C1 segment of cervical spinal cord (tissue), 14 donors: Measurements from ENCODE around the gene FADS2.

ENCODE experiments used
- DNase-seq, 14 donors: peaks; one replicate each; lab custom pipeline; 2025; lab: John Stamatoyannopoulos, UW

Gene FADS2

DNA sequence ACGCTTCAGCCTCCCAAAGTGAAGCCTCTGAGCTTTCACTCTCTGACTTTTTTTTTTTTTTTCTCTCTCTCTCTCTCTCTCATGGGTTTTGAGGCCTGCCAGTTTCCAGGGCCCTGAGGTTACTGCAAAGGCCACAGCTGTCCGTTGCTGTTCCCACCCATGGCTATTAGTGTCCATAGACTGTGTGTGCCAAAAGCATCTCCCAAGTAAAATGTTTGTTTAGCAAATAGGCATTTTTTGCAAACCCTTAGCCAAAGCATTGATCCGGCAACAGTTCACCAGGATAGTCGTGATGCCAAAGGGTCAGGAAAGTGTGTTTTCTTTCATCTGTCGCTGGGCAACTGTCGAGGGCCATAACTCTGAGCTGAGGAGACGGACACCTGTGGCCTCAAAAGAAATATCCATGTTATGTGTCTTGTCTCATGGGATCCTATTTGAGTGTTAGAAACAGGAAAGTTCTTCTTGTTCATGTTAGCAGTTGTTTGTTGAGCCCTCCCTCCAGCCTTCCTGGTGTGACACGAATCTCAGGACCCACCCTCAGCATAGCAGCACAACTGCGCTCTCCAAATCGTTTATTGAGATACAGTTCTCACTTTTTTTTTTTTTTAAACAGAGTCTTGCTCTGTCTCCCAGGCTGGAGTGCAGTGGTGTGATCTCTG is 18.4 kb downstream of the FADS2 start:
- DNase-seq: no peak

DNA sequence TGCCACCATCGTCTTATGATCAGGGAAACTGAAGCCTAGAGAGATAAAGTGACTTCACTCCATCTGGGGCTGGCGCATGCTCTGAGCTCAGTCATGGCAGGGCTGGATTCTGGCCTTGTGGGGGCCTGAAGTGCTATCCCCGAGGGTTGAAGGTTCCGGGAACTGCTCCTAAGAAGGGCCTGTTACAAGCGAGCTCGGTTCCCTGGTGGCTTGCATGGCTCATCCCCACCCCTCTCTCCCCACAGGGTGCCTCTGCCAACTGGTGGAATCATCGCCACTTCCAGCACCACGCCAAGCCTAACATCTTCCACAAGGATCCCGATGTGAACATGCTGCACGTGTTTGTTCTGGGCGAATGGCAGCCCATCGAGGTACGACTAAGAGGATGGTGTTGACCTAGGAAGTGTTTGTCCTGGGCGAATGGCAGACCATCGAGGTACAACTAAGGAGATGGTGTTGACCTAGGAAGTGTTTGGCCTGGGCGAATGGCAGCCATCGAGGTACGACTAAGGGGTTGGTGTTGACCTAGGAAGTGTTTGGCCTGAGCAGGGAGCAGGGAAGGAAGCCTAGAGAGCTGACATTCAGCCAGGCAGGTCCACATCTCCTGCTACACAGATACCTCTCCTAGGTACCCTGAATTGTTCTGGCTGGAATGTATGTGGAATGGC is 19.9 kb downstream of the FADS2 start:
- DNase-seq: no peak

DNA sequence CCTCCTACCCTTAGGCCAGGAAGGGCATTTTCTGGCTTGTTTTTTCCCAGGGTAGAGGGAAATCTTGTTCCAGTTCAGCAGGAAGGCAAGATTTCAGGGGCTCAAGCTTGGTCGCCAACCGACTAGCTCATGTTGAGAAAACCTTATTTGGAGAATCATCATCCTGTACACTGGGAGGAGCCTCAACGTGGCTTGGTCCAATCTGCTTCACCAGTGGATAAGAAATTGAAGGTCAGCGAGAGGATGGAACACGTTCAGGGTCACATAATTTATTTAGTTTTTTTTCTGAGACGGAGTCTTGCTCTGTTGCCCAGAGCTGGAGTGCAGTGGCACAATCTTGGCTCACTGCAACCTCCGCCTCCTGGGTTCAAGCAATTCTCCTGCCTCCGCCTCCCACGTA is 20.5 kb downstream of the FADS2 start:
- no peak for DNase-seq

DNA sequence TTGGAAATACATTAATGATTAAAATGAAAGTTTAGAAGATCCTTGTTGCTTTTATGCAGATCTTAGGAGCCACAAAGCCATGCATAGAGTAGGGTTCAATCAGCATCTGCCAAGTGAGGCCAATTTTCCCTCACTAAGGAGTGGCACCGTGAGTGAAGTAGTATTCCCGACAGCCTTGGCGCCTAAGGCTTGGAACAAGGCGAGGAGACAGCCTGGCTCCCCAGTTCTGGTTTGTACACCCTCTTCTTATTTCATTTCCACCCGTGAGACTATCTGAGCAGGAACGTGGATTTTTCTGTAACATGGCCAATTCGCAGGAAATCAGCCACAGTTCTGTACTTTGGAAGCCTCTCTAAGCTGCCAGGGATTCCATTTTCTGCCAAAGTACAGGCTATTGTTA is 22.6 kb downstream of the FADS2 start:
- peak in 4 of 14 donors; percentile 17 to 44 (median 31) for DNase-seq

DNA sequence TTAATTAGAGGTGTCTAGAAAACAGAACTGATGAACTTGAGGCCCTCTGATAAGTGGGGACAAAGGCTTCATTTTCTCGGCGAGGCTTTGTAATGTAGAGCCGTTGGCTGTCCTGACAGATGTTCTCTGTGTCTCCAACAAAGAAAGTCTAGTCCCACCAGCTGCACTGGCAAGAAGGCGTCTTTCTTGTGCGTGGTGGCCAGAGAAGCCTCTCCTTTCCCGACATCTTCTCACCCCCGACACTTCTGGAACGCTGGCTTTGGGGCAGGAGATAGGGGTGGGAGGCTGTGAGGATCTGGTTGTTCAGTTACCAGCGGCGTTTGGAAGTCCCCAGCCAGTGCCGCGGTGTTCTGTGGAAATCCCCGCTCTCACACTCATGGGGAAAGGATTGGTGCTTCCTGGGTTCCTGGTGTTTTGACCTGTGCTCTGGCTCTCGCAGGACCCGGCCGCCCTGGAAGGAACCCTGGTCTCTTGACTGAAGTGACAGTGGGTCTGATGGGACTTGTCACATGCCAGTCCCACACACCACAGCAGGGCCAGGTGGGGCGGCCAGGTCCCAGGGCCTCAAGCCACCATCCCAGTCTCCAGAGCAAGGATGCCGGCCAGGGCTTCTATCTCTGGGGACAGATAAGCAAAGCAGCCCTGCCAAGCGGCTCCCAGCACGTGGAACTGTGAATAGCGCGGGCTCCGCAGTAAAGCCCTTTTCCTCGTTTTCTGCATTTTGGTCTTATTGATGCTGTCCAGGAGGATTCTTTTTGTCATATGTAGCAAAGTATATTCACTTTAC is 23.2 kb downstream of the FADS2 start:
- DNase-seq: peak in 7 of 14 donors; percentile 25 to 52 (median 39)

DNA sequence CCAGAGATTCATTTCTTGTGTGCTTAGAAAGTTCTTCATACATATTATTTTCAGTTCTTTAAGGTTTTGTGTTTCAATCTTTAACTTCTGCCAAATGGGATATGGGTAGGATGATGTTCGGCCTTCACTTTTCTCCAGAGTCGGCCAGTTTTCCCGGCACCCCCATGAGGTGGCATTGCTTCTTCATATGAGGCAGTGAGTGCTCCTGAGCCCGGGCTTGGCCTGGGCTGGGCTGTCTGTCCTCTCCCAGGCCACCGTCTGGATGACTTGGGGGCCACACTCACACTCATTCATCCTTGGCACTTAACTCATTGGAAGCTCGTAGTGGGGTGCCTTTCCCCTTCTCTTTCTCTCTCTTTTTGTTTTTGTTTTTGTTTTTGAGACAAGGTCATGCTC is 23.8 kb downstream of the FADS2 start:
- DNase-seq: no peak

DNA sequence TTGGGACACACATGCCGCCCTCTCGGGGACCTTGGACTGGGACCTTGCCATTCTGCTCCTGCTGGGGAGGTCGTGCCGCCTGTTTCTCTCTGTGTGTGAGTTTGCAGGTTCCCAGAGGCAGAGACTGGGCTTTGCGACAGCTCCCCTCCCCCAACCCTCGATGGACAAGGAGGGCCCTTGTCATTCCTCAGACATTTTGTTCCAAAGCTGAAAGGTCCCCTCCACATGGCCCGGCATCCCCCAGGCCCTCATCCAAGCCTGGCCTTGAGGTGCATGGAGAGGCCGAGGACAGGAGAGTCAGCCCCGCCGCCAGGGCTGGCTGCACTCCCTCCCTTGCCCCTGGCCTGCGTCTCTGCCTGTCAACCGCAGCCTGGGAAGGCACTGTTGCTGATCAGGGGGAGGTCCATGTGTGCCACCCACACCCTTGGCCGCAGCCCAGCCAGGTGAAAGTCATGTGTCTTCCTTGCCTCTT is 25.6 kb downstream of the FADS2 start:
- DNase-seq: peak in 9 of 14 donors; percentile 19 to 80 (median 46)

DNA sequence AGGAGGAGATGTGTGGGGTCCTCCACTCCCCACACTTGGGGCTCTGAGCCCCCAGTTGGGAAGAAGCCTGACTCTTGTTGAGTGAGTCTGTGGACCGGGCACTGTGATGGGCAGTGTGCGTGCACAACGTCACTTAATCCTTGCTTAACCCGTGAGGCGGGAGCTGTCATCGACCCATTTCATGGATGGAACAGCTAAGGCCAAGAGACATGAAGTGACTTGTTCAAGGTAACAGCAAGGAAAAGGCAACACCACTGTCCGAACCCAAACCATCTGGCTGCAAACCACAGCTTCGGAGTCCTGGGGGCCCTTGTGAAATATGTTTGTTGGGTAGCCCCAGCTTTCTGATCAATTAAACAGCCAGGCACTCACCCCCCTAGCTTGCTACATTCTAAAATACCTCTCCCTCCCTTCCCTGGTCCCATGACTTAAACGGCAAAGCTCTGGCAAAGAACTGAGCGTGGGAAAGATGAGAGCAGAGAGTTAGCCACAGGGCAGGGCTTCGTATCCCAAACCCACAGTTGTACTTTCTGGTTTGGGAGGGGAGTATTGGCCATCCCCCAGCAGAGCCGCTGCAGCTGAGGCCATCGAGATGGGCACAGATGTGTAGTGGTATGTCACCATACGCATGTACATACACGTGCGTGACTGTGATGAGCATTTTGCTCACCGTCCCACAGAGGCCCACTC is 26.3 kb downstream of the FADS2 start:
- no peak for DNase-seq

DNA sequence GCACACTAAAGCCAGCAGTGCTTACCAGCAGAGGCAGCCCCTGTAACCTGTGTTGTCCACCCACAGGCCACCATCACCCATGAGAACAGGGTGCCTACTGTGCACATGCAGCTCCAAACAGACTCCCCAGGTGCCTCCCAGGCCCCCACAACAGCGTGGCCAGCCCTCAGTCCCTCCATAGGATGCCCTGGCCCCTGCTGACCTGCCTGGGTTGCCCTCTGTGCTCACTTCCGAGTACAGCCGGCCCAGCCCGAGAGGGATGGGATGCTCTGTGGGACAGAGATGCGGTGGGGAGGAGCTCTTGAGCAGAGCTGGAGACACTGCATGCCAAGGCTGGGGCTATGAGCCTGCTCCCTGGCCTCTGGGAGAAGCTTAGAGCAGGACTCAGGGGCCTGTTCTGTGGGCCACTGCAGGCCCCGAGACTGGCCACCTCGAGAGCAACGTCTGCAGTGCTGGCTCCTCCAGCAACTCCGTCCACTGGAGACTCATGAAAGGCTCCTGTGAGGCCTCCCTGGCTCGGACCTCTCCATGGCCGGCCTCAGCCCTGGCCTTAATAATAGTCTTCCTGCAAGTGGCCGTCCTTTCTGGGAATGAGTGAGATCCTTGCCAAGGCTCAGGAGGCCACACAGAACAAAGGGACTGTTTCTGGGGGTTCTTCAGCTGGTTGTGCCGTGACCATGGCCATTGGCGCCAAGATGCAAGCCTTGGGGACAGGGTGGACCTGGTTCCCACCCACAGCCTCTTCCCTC is 27.0 kb downstream of the FADS2 start:
- DNase-seq: peak in 4 of 14 donors; percentile 21 to 79 (median 34)

DNA sequence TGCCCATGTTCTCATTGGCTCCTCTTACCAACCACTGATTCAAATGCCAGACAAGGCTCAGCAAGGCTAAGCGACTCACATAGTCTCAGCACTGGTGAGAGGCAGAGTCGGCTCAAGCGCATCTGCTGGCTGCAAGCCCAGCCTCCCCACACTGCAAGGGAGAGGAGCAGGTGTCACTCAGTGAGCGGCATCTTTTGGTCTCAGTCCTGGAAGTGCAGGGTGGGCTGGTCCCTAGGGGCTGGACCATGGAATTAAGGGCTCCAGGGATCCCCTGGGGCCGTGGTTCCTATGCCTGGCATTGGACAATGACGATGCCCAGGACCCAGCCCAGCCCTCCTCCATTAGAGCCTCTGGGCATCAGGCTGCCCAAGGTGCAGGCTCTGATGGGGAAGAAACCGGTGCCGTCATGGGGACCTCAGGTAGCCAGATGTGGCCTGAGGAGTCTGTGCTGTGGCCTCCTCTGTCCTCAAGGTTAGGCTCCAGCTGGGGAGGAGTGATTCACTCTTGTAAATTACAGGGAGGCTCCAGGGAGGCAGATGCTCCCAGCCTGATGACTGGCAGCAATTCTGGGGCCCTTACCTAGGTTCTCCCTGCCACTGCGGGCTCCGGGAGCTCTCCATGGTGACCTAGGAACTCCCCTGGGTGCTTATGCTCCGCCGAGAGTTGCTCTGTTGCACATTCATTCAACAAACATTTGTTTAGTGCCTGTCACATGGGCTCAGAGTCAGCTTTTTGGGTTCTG is 28.0 kb downstream of the FADS2 start:
- DNase-seq: no peak

DNA sequence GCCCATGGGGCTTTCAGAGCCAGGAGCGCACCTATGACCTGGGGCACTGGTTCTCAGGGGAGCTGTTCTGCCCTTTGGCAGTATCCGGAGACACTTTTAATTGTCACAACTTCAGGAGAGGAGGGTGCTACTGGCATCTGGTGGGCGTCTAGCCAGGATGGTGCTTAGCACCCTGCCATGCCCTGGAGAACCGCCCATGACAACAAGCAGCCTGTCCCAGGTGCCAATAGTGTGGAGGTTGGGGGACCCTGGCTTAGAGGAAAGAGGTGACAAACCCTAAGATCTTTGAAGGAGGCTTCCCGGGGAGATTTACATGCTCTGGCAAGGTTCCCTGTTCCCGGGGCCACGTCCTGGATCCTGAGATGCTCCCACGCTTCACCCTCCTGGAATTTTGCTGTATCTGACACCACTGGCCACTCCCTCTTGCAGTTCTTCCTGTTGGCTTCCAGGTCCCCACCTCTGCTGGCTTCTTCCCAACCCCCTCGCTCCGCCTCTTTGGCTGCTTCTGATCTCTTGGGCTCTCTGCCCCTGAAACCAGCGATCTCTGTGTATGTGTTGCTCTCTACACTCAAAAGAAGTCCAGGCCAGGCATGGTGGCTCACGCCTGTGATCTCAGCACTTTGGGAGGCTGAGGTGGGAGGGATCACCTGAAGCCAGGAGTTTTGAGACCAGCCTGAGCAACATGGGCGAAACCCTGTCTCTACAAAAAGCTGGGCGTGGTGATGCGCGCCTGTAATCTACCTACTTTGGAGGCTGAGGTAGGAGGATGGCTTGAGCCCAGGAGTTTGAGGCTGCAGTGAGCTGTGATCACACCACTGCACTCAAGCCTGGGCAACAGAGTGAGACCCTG is 32.2 kb downstream of the FADS2 start:
- no peak for DNase-seq

DNA sequence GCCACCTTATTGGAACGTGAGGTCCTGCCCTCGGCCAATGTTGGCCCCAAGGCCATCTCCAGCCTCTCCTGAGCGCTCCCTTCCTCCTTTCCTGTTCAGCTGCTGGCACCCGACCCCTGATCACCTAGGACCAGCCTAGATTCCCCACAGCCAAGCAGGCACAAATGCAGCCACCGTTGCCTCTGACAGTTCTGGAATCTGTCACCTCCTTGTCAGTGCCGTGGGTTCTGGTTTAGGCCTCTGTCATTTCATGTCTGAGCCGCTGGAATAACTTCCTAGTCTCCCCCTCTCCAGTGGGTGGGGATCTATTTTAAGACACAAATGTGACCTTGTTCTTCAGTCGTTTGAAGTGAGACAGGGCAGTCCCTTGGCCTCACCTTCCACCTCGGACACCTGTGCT is 33.5 kb downstream of the FADS2 start:
- no peak for DNase-seq

DNA sequence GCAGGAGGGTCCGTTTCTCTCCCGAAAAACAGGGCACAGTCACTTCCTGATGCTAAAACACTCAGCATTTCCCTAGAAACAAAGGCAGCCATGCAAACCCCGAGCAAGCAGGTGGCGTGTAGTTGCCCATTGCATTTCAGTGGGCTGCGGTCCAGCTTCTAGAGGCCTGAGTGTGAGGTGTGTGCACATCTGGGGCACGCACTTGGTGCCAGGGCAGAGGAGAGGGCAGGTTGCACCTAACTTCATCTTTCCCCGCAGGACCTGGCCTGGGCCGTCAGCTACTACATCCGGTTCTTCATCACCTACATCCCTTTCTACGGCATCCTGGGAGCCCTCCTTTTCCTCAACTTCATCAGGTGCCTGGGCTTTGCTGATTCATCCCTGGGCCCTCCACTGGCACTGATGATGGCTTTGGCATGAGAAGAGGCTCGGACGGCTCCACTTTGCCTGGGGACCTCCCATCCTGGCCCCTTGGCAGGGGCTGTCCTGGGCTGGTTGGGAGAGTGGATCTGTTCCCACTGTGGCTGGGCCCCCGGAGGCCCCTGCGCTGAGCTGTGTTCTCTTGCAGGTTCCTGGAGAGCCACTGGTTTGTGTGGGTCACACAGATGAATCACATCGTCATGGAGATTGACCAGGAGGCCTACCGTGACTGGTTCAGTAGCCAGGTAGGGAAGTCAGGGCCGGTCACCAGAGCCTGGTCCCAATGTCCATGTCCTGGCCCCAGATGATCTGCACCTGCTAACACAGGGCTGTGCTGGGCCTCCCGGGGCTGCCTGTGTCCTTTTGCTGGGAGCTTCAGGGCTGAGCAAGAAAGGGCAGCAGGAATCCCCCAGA is 34.8 kb downstream of the FADS2 start:
- DNase-seq: peak in 1 of 14 donors; percentile 35

DNA sequence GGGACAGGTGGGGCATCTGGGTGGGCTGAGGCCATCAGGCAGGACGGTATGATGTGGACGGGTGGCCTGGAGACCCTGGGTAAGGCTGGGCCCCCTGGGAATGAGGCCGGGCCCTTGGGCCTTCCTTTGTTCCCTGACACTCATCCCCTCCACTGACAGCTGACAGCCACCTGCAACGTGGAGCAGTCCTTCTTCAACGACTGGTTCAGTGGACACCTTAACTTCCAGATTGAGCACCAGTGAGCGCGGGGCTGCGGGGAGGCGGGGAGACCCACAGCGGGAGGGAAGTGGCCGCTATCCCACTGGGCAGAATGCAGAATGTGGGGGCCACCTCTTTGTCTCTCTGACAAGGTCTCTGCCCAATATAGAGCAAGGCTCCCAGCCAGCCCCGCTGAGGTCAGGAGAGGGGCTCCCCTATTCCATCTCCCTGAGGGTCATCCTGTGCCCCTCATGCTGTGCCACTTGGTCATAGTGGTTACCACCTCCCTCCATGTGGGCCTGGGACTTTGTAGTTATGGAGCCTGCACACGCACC is 35.5 kb downstream of the FADS2 start:
- no peak for DNase-seq

DNA sequence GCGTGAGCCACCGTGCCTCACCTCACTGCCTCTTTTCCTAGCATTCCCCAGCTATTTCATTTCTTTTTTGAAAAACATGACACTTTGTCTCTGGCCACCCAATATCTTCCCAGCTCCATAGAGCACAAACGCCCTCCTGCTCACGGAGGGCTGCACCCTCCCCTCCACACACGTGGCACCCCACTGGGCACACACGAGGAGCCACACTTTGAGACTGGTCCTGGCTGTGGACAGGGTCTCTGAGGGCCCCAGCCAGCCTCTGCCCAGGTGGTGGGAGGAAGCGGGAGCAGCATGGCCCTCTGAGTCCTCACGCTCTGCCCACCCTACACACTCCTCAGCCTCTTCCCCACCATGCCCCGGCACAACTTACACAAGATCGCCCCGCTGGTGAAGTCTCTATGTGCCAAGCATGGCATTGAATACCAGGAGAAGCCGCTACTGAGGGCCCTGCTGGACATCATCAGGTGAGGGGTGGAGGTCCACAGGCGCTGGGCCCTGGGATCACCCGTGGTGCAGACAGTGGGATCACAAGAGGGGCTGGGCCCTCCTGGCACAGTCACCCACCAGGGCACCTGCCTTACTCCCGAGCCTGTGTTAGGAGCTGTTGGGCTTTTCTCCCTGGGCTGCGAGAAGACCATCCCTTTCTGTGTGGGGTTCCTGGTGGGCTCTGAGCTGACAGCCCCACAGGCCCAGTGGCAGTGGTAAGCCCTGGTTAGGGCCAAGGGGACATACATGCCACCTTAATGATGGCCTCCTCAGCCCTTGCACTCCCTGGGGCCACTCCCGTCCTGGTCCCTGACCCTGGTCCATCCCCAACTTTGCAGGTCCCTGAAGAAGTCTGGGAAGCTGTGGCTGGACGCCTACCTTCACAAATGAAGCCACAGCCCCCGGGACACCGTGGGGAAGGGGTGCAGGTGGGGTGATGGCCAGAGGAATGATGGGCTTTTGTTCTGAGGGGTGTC is 37.0 kb downstream of the FADS2 start:
- DNase-seq: no peak

DNA sequence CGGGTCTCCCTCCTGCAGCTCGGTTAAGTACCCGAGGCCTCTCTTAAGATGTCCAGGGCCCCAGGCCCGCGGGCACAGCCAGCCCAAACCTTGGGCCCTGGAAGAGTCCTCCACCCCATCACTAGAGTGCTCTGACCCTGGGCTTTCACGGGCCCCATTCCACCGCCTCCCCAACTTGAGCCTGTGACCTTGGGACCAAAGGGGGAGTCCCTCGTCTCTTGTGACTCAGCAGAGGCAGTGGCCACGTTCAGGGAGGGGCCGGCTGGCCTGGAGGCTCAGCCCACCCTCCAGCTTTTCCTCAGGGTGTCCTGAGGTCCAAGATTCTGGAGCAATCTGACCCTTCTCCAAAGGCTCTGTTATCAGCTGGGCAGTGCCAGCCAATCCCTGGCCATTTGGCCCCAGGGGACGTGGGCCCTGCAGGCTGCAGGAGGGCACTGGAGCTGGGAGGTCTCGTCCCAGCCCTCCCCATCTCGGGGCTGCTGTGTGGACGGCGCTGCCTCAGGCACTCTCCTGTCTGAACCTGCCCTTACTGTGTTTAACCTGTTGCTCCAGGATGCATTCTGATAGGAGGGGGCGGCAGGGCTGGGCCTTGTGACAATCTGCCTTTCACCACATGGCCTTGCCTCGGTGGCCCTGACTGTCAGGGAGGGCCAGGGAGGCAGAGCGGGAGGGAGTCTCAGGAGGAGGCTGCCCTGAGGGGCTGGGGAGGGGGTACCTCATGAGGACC is 38.3 kb downstream of the FADS2 start:
- no peak for DNase-seq

DNA sequence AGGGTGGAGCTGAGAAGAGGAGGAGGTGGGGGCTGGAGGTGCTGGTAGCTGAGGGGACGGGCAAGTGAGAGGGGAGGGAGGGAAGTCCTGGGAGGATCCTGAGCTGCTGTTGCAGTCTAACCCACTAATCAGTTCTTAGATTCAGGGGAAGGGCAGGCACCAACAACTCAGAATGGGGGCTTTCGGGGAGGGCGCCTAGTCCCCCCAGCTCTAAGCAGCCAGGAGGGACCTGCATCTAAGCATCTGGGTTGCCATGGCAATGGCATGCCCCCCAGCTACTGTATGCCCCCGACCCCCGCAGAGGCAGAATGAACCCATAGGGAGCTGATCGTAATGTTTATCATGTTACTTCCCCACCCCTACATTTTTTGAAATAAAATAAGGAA is 38.9 kb downstream of the FADS2 start:
- DNase-seq: no peak
